Naive thymus-derived CD8-positive, alpha-beta T cell (primary cell): ENCODE results near the gene NFIL3. TPM values are rescaled to one million over a fixed set of nuclear protein-coding genes. Genes with fewer than 3 reads are reported as not detected.
A peak's percentile ranks its signal among the peaks of the same experiment; 100 is the strongest.
"Not testable (repeated sequence)": the region's sequence is repeated elsewhere in the genome, so short reads cannot be mapped to it uniquely, and the experiment has no call there.

Source experiments
- ATAC-seq, 2 donors: fragments of 150-1000 bp; cut with Tn5 transposase in 1 of 2; sonication (Bioruptor Pico), chemical (Tn5 transposase) in 1 of 2; 1 replicate in 1 of 2; 2 replicates in 1 of 2; pipeline ENCODE4 v1.10.0; 2021; ENCODE audit warnings: mild to moderate bottlenecking in 2 of 2, moderate library complexity in 2 of 2
- POLR2A ChIA-PET: fragments of 350-600 bp; sonication (Branson Sonifier 250); formaldehyde crosslinking; loops from one replicate; lab custom pipeline; 2021; ENCODE audit warnings: antibody characterized with exemption; lab: Charles Lee
- DNase-seq, 10 donors: peaks; one replicate each; pipeline versions ENCODE4 v3.0.0 to v3.0.0-alpha.2; 2020 to 2022
- H3K27ac Mint-ChIP-seq, 10 donors: one replicate each; pipeline ENCODE4 v1.8.0; 2020 to 2022; ENCODE audit warnings: mild to moderate bottlenecking in 10 of 10, mixed read lengths in 10 of 10, moderate library complexity in 4 of 10, inconsistent platforms in 1 of 10
- H3K27me3 Mint-ChIP-seq, 5 donors: one replicate each; pipeline ENCODE4 v1.8.0; 2021 to 2022; ENCODE audit warnings: mixed read lengths in 5 of 5
- H3K36me3 Mint-ChIP-seq, 3 donors: one replicate each; pipeline ENCODE4 v1.8.0; 2020 to 2022; ENCODE audit warnings: mixed read lengths in 3 of 3, mild to moderate bottlenecking in 2 of 3, inconsistent platforms in 1 of 3
- H3K4me1 Mint-ChIP-seq, 4 donors: one replicate each; pipeline ENCODE4 v1.8.0; 2021 to 2022; ENCODE audit warnings: mixed read lengths in 4 of 4
- H3K4me3 Mint-ChIP-seq, 10 donors: one replicate each; pipeline ENCODE4 v1.8.0; 2020 to 2022; ENCODE audit warnings: mild to moderate bottlenecking in 10 of 10, mixed read lengths in 10 of 10, moderate library complexity in 6 of 10, inconsistent platforms in 1 of 10
- H3K9me3 Mint-ChIP-seq, 9 donors: one replicate each; pipeline ENCODE4 v1.8.0; 2020 to 2022; ENCODE audit warnings: mixed read lengths in 9 of 9, mild to moderate bottlenecking in 3 of 9, inconsistent platforms in 1 of 9, moderate library complexity in 1 of 9
- polyA plus RNA-seq, 3 donors: library from polyadenylated mRNA; unstranded; fragments of 300-500 nt; fragmentation: Illumina TruSeq; gene quantifications; one replicate each; pipeline ENCODE4 v1.2.3, GENCODE V29; 2021
- total RNA-seq, 8 experiments: library from RNA in 2 of 8; stranded (reverse) in 2 of 8; gene quantifications; one replicate each; pipeline ENCODE4 v1.2.3 and lab custom pipeline; 2021 to 2026

The NFIL3 gene, protein sequence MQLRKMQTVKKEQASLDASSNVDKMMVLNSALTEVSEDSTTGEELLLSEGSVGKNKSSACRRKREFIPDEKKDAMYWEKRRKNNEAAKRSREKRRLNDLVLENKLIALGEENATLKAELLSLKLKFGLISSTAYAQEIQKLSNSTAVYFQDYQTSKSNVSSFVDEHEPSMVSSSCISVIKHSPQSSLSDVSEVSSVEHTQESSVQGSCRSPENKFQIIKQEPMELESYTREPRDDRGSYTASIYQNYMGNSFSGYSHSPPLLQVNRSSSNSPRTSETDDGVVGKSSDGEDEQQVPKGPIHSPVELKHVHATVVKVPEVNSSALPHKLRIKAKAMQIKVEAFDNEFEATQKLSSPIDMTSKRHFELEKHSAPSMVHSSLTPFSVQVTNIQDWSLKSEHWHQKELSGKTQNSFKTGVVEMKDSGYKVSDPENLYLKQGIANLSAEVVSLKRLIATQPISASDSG
- total RNA-seq (1 to 10 TPM; 3.3 to 4.1 TPM), polyA plus RNA-seq (1 to 10 TPM in 2 of 3 donors, not detected in 1; 1.3 to 4.9 TPM), total RNA-seq (lab: John Stamatoyannopoulos, UW) (4.1 to 38.9 (median 16.6) reads per million in 6 experiments)

- no peaks in the 10 kb centered on the region for H3K36me3 Mint-ChIP-seq
- DNase-seq = peak; percentile 24 to 76 (median 56)
- H3K27ac Mint-ChIP-seq = peak within 1 kb of the TSS; percentile 67 to 96 (median 88)
- POLR2A ChIA-PET = interaction anchor here (0.5 to 2.5 kb wide), 4 partner anchors 63 to 509 kb away, joined by 3 to 9 read pairs (median 5); partner anchors contain the start of gene AUH
- H3K4me3 Mint-ChIP-seq = peak within 1 kb of the TSS; percentile 89 to 98 (median 96)
- peaks cover 17 to 53% (median 44%) of the 10 kb centered on the region in 4 donors for H3K4me1 Mint-ChIP-seq
- H3K27me3 Mint-ChIP-seq = peaks cover 16 to 30% (median 28%) of the 10 kb centered on the region in 5 donors
- peak; percentile 71 to 76 for ATAC-seq
- no peaks in the 10 kb centered on the region for H3K9me3 Mint-ChIP-seq
Observed at GRCh38 chr9:91423785-91424402, at the start of gene NFIL3. Gene NFIL3 (minus strand): TSS chr9:91423832. CDS start chr9:91410734, 13,098 bp downstream.

- Mint-ChIP-seq H3K9me3 (peaks cover 0 to 44% (median 17%) of the 10 kb centered on the region in 9 donors), H3K36me3 (peaks cover 0 to 18% (median 2%) of the 10 kb centered on the region in 3 donors), H3K27me3 (peaks cover 24 to 55% (median 35%) of the 10 kb centered on the region in 5 donors)
- H3K4me1 Mint-ChIP-seq, DNase-seq, H3K27ac Mint-ChIP-seq, POLR2A ChIA-PET, H3K4me3 Mint-ChIP-seq, ATAC-seq: not testable (repeated sequence)
Observed at GRCh38 chr9:91471524-91471923, 47.9 kb upstream of the NFIL3 start.

- ATAC-seq = no peak
- Mint-ChIP-seq H3K4me1 (no peaks in the 10 kb centered on the region), H3K9me3 (peaks cover 11 to 43% (median 27%) of the 10 kb centered on the region in 9 donors), H3K36me3 (peaks cover 0 to 20% (median 5%) of the 10 kb centered on the region in 3 donors), H3K27me3 (peaks cover 12 to 29% (median 18%) of the 10 kb centered on the region in 5 donors), H3K4me3 (no peak overlapping the region), H3K27ac (no peak overlapping the region)
- DNase-seq = no peak
- POLR2A ChIA-PET = no interaction called here
Observed at GRCh38 chr9:91465420-91465819, 41.8 kb upstream of the NFIL3 start.

DNA sequence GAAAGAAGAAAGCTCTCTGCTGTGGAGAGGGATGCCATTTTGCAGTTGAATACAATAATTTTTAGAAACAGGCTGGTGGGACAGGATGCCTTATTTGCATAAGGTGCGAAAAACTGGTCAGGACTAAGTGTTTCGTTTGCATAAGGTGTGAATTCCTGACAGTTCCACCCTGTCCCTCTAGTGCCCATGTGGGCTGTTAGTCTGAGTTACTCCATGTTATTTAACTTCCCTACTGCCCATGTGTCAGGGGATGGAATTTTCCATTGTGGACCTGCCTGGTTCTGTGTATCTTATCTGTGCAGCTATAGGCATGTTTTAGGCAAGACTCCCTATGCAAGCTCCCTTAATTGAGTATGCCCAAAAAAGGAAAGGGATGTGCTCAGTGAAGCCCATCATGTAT is 35.3 kb upstream of the NFIL3 start:
- Mint-ChIP-seq H3K36me3 (no peaks in the 10 kb centered on the region), H3K9me3 (peaks cover 0 to 8% (median 0%) of the 10 kb centered on the region in 9 donors), H3K4me1 (no peaks in the 10 kb centered on the region), H3K4me3 (no peak overlapping the region), H3K27ac (no peak overlapping the region), H3K27me3 (peaks cover 9 to 24% (median 16%) of the 10 kb centered on the region in 5 donors)
- DNase-seq (no peak), ATAC-seq (no peak)
- POLR2A ChIA-PET = no interaction called here

- DNase-seq = no peak
- Mint-ChIP-seq H3K36me3 (peaks cover 0 to 10% (median 0%) of the 10 kb centered on the region in 3 donors), H3K27ac (no peak overlapping the region), H3K4me3 (no peak overlapping the region), H3K27me3 (peaks cover 11 to 29% (median 14%) of the 10 kb centered on the region in 5 donors), H3K4me1 (no peaks in the 10 kb centered on the region), H3K9me3 (no peaks in the 10 kb centered on the region)
- ATAC-seq = no peak
- POLR2A ChIA-PET = no interaction called here
Observed at GRCh38 chr9:91452844-91453243, 29.2 kb upstream of the NFIL3 start.

GRCh38 chr9:91451431-91452270 is 28.0 kb upstream of the NFIL3 start:
- H3K36me3 Mint-ChIP-seq = peaks cover 0 to 13% (median 0%) of the 10 kb centered on the region in 3 donors
- peaks cover 0 to 5% (median 0%) of the 10 kb centered on the region in 9 donors for H3K9me3 Mint-ChIP-seq
- H3K27me3 Mint-ChIP-seq = peaks cover 11 to 34% (median 18%) of the 10 kb centered on the region in 5 donors
- POLR2A ChIA-PET = no interaction called here
- DNase-seq = no peak
- H3K27ac Mint-ChIP-seq = no peak overlapping the region
- no peak overlapping the region for H3K4me3 Mint-ChIP-seq
- no peak for ATAC-seq
- H3K4me1 Mint-ChIP-seq = no peaks in the 10 kb centered on the region

DNA sequence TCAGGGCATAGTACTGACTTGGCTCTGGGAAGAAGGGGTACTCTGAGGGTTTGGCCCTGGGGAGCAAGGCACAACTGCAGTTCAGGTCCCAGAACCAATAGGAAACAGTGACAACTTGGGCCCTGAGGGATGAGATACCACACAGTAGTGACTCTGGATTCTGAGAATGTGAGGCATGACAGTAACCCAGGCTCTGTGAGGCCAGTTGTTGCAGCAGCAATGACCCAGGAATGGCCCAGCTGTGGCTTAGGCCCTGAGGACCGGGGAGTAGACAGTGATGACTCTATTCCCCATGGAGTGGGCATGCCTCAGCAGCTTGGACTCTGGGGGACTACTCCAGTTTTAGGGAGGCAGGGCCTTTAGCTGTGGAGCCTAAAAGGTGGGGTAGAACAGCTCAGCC is 21.5 kb upstream of the NFIL3 start:
- Mint-ChIP-seq H3K4me3 (no peak overlapping the region), H3K9me3 (peaks cover 0 to 31% (median 16%) of the 10 kb centered on the region in 9 donors), H3K27ac (no peak overlapping the region), H3K36me3 (peaks cover 2 to 29% (median 3%) of the 10 kb centered on the region in 3 donors), H3K27me3 (peaks cover 15 to 45% (median 28%) of the 10 kb centered on the region in 5 donors), H3K4me1 (no peaks in the 10 kb centered on the region)
- no peak for ATAC-seq
- DNase-seq = no peak
- POLR2A ChIA-PET = no interaction called here

DNA sequence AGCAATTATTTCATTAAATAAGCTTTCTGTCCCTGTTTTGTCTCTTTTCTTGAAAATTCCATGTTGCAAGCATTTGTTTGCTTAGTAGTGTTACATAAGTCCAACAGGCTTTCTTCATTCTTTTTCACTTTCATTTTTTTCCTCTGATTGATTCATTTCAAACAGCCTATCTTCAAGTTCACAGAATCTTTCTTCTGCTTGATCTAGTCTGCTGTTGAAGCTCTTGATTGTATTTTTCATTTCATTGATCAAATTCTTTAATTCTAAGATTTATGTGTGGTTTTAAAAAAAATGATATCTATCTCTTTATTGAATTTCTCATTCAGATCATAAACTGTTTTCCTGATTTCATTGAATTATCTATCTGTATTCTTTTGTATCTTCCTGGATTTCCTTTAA is 20.4 kb upstream of the NFIL3 start:
- Mint-ChIP-seq H3K27ac (no peak overlapping the region), H3K9me3 (peaks cover 0 to 31% (median 16%) of the 10 kb centered on the region in 9 donors), H3K27me3 (peaks cover 17 to 48% (median 31%) of the 10 kb centered on the region in 5 donors), H3K4me3 (no peak overlapping the region), H3K4me1 (no peaks in the 10 kb centered on the region), H3K36me3 (peaks cover 2 to 29% (median 3%) of the 10 kb centered on the region in 3 donors)
- no peak for ATAC-seq
- POLR2A ChIA-PET = no interaction called here
- DNase-seq = no peak

DNA sequence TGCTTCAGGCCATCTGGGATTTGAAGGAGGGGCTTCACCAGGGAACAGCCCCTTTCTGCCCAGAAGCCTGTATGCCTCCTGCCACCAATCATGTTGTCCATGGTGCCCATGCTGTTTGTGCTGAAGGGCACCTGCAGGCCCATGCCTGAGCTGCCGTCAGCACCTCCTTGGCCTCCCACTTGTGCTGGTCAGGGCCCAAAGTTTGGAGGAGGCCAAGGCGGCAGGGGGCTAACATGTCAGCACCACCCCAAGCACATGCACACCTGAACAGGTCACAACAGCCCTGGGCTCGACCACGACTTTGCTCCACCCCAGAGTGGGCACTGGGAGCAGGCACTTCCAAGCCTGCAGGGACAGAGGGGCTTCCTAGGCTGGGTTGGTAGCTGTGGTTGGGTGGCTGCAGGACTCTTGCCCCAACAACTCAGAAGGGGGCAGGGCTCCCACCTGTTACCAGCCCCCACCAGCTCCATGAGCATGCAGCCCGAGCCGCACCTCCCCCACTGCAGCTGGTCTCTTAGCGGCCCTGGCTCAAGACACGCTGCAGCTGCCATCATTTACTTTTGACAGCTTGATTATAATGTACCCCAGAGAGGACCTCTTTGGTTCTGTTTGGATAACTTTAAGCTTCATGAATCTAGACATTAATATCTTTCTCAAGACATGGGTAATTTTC is 19.8 kb upstream of the NFIL3 start:
- peaks cover 2 to 29% (median 3%) of the 10 kb centered on the region in 3 donors for H3K36me3 Mint-ChIP-seq
- no peak overlapping the region for H3K4me3 Mint-ChIP-seq
- H3K4me1 Mint-ChIP-seq = no peaks in the 10 kb centered on the region
- no peak for DNase-seq
- H3K27me3 Mint-ChIP-seq = peaks cover 17 to 52% (median 32%) of the 10 kb centered on the region in 5 donors
- POLR2A ChIA-PET = no interaction called here
- peaks cover 0 to 31% (median 16%) of the 10 kb centered on the region in 9 donors for H3K9me3 Mint-ChIP-seq
- no peak for ATAC-seq
- no peak overlapping the region for H3K27ac Mint-ChIP-seq

DNA sequence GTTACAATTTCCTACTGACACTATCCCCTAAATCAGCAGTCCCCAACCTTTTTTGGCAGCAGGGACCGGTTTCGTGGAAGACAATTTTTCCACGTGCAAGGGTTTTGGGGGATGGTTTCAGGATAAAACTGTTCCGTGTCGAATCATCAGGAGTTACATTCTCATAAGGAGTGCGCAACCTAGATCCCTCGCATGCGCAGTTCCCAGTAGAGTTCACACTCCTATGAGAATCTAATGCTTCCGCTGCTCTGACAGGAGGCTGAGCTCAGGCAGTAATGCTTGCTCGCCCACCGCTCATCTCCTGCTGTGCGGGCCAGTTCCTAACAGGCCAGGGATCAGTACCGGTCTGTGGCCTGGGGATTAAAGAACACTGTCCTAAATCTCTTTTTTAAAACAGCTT is 13.2 kb upstream of the NFIL3 start:
- H3K27ac Mint-ChIP-seq = no peak overlapping the region
- H3K4me1 Mint-ChIP-seq = no peaks in the 10 kb centered on the region
- DNase-seq = no peak
- ATAC-seq = no peak
- H3K9me3 Mint-ChIP-seq = no peaks in the 10 kb centered on the region
- H3K36me3 Mint-ChIP-seq = no peaks in the 10 kb centered on the region
- POLR2A ChIA-PET = no interaction called here
- peaks cover 0 to 48% (median 24%) of the 10 kb centered on the region in 5 donors for H3K27me3 Mint-ChIP-seq
- H3K4me3 Mint-ChIP-seq = no peak overlapping the region

GRCh38 chr9:91433180-91433579 is 9.5 kb upstream of the NFIL3 start:
- Mint-ChIP-seq H3K4me3 (no peak overlapping the region), H3K4me1 (no peaks in the 10 kb centered on the region), H3K36me3 (no peaks in the 10 kb centered on the region), H3K27me3 (peaks cover 0 to 33% (median 8%) of the 10 kb centered on the region in 5 donors), H3K27ac (no peak overlapping the region), H3K9me3 (no peaks in the 10 kb centered on the region)
- ATAC-seq (peak; percentile 57 to 65), DNase-seq (peak in 3 of 10 donors; percentile 12 to 23 (median 22))
- POLR2A ChIA-PET = no interaction called here
